Activated CD4-positive, alpha-beta T cell treated with anti-CD3 and anti-CD28 coated beads, Interleukin-10, Interleukin-2, amounts not matched to agents 100 ng/mL and 50 ng/mL, durations not matched to agents 16 hours and 8 hours (primary cell): ENCODE measurements around the gene CTLA4.
"Not testable (repeated sequence)": the region's sequence is repeated elsewhere in the genome, so short reads cannot be mapped to it uniquely, and the experiment has no call there.

ENCODE experiments used
- DNase-seq: peaks from one replicate; pipeline ENCODE4 v3.0.0-alpha.2; 2020

The CTLA4 gene

DNA sequence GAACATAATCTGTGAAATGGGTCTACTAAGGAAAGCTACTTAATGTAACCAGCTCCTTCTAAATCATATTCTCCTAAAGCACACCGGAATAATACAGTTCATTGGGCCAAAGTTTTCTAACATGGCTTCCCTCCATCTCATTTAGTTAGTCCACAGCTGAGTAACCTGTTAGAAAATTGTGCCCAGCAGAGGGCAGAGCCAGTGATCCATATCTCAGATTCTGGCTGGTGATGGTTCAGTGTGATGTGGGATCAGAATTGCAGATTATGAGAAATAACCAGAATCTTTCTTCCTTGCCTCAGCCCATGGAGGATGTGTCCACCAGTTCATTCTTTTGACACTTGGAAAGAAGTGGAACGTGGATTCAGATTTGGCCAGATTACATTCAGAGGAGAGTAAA, 9.4 kb upstream of the CTLA4 start:
- DNase-seq: peak; percentile 79

DNA sequence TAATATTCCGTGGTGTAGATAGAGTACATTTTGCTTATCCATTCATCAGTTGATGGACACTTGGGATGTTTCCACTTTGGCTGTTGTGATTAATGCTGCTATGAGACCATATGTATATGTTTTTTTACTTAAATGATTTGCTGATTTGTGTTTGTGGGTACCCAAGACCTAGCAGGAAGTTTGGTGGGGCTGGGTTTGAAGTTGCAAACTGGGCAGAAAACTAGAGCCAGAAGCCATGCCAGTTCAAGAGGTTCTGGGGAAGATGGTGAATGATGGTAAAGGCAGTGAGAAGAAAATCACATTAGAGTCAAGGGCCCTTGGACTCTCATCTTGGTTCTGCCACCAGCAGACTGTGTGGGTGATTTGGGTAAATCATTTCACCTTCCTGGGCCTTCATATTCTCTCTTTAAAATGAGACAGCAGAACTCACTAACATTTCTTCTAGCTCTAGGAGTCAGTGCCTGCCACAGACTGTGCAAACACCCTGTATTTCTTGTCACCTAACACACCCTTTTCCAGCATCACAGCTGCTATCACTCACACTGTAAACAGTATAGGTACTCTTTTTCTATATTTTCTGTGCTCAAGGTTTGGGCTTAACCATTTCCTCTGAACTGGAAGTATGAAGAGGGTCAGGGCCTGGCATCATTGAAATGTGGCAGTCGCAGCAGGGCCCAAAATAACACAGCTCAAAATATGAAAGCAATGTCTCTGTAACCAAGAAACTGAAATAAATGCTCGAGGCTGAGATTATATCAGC, 8.4 kb upstream of the CTLA4 start:
- DNase-seq: peak; percentile 28

DNA sequence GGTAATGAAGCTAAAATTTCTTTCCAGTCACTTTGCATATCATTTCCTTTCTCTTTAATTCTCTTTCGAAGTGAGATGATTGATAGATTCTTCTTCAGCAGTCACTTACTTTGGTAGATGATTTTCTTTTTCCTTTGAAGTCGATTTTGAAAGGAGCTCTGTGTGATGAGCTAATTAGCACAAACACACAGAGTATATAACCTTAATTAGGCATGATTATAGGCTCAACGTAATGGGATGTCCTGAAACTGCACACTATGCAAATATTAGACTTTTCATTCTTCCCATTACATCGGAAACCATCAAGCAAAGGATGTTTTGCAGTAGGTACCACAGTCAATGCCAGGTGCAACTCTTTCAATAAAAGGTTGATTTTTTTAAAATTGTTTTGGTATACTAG, 6.4 kb upstream of the CTLA4 start:
- no peak for DNase-seq

DNA sequence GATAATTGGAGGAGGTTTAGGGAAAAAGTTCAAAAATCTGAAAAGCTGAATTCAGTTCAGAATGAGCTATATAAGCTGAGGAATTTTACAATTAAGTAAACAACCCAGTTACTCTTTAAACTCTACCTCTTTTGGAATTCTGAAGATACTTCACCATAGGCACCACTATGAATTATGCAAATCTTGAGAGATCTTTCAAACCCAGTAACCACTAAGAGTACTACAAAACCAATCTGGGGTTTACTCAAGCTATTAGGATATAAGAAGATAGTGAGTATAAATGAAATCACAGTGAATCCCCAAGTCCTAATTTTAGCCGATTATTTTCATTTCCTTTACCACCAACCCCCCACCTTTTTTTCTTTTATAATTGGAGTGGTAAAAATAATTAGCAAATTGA, 6.0 kb upstream of the CTLA4 start:
- DNase-seq: no peak

DNA sequence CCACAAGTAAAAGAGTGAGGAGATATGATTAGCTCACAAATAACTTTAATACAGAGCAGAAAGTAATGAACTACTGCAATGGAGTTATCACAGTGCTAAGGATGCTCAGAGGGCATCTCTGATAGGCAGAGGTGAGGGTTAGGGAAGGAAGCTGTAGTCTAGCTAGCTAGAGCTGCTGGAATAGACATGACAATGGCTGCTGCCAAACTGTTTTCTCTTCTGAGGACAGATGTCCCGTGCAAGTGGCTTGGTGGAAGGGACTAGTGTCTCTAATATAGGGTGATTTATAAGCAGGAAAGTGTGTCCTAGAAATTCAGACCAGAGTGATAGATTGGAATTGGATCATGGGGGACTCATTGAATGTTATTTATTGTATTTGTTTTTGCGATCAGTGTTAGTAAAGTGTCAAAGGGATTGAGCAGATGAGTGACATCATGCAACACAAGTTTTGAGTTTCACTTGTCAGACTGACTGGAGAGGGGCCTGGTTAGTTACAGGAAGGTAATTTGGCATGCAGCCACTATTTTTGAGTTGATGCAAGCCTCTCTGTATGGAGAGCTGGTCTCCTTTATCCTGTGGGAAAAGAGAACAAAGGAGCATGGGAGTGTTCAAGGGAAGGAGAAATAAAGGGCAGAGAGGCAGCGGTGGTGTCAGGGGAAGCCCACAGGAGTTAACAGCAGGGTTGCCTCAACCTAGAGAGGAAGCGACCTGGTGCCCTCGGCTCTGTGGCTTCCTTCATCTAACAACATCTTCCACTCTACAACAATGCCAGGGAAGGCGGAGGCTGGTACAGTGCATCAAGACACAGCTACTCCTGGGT, 1.9 kb downstream of the CTLA4 start:
- peak; percentile 78 for DNase-seq

DNA sequence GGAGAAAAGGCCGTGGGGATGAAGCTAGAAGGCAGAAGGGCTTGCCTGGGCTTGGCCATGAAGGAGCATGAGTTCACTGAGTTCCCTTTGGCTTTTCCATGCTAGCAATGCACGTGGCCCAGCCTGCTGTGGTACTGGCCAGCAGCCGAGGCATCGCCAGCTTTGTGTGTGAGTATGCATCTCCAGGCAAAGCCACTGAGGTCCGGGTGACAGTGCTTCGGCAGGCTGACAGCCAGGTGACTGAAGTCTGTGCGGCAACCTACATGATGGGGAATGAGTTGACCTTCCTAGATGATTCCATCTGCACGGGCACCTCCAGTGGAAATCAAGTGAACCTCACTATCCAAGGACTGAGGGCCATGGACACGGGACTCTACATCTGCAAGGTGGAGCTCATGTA, 2.9 kb downstream of the CTLA4 start:
- peak; percentile 61 for DNase-seq

DNA sequence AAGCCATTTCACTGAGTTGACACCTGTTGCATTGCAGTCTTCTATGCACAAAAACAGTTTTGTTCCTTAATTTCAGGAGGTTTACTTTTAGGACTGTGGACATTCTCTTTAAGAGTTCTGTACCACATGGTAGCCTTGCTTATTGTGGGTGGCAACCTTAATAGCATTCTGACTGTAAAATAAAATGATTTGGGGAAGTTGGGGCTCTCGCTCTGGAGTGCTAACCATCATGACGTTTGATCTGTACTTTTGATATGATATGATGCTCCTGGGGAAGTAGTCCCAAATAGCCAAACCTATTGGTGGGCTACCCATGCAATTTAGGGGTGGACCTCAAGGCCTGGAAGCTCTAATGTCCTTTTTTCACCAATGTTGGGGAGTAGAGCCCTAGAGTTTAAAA, 3.4 kb downstream of the CTLA4 start:
- peak; percentile 73 for DNase-seq

DNA sequence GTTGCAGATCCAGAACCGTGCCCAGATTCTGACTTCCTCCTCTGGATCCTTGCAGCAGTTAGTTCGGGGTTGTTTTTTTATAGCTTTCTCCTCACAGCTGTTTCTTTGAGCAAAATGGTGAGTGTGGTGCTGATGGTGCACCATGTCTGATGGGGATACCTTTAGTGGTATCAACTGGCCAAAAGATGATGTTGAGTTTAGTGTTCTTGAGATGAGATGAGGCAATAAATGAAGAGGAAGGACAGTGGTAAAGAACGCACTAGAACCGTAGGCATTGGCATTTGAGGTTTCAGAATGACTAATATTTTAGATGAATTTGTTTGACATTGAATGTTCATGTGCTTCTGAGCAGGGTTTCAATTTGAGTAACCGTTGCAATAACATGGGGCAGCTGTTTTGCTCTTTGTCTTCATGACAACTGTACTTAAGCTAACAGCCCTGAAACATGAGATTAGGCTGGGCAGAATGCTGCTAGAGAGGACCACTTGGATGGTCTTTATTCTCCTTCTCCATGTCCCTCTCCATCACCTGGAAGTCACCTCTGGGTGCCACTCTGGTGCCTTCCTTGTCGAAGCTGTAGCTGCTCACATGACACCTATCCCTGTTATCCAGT, 3.9 kb downstream of the CTLA4 start:
- DNase-seq: peak; percentile 95

DNA sequence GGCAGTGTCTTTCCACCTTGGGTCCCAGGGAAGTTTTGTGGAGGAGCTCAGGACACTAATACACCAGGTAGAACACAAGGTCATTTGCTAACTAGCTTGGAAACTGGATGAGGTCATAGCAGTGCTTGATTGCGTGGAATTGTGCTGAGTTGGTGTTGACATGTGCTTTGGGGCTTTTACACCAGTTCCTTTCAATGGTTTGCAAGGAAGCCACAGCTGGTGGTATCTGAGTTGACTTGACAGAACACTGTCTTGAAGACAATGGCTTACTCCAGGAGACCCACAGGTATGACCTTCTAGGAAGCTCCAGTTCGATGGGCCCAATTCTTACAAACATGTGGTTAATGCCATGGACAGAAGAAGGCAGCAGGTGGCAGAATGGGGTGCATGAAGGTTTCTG, 5.9 kb downstream of the CTLA4 start:
- DNase-seq: peak; percentile 74

DNA sequence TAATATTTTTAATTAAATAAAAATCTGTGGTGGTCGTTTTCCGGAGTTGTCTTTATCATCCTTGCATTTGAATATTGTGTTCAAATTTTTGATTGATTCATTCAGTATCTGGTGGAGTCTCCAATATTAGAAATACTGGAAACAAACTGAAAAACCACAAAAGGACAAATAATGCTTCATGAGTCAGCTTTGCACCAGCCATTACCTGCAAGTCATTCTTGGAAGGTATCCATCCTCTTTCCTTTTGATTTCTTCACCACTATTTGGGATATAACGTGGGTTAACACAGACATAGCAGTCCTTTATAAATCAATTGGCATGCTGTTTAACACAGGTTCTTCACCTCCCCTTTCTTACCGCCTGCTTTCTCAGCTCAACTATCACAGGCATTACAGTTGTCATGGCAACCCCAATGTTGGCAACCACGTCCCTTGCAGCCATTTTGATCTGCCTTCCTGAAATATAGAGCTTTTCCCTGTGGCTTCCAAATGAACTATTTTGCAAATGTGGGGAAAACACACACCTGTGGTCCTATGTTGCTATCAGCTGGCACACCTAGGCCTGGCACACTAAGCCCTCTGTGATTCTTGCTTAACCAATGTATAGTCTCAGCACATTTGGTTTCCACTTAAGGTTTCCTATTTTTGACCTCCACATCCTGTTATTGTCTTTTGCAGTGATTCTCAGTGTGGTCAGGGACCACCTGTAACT, 6.5 kb downstream of the CTLA4 start:
- no peak for DNase-seq

DNA sequence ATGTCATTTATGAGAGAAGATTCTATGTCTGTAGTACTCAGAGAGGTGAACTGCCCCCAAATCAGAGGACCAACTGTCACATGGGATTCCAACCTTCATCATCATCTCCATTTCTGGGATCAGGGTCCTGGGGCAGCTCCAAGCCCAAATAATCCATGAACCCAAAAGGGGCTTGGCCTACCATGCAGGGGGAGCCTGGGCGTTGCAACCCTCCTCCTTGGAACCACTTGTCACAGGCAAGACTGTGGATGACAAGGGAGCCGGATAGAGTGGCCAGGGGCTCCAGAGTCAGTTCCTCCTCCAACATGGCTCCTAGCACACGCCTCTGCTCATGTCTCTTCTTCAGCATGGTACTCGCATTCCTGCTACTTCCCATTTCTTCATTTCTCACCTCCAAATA, 7.9 kb downstream of the CTLA4 start:
- no peak for DNase-seq

DNA sequence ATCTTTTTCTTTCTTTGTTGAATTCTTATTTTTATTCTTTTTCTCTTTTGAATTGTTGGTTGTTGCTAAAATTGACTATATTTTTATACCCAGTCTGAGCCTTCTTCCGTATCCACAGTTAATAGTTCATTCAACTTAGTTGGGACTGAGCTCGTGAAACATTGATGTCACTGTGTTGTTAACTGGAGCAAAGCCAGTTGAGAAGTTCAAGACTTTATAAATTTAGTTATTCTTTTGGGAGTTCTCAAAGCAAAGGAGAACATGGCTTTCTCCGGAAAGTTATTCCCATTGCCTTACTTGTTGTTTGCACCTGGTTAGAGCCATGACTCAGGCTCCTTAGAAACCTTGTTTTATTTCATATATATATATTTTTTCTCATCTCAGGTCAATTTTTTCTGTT, 8.8 kb downstream of the CTLA4 start:
- no peak for DNase-seq

DNA sequence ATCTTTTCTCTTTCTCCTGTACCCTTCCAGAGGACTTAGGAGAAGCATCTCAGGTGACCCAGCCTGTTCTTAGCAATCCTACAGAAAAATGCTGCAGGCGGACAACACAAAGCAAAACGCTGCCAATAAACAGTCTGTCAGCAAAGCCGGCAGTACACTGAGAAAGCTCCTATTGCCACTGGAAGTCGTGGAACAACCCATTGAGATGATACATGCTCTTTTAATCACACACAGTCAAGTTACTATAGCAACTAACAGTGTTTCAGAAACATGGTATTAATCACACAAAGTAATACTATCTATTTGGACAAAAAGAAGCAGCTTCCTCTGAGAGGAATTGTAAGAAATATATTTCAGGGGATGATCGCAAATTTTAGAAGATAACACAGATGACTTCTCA, 10.5 kb downstream of the CTLA4 start:
- no peak for DNase-seq

DNA sequence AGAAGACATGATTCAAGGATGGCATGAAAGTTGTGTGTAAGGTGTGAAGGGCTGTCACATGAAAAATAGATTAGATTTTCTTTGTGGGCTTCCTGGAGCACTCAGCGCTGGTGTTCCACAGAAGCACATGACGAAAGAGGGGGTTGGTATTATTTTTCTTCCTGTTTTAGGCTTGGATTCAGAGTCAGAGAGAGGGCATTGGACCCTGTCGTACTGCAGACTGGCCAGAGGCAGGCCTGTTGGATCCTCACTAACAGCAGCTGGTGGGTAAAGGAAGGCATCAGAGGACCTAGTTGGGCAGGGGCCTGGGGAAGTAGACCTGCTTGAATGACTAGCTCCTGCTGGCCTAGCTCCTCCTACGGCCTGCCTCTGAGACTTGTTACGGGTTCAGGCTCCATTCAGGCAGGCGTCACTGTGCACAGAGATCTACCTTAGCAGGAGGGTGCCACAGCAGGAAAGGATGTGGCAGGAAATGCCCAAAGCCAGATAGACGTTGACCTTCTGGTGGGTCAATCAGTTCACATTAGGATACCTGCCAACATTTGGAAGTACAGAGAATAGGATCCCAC, 13.1 kb downstream of the CTLA4 start:
- DNase-seq: no peak

DNA sequence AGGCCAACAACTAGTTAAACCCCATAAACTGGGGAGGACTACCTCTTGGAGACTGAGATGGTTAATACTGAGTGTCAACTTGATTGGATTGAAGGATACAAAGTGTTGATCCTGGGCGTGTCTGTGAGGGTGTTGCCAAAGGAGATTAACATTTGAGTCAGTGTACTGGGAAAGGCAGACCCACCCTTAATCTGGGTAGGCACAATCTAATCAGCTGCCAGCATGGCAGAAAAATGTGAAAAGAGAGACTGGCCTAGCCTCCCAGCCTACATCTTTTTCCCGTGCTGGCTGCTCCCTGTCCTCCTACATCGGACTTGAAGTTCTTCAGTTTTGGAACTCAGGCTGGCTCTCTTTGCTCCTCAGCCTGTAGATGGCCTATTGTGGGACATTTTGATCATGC, 13.6 kb downstream of the CTLA4 start:
- not testable (repeated sequence) for DNase-seq

DNA sequence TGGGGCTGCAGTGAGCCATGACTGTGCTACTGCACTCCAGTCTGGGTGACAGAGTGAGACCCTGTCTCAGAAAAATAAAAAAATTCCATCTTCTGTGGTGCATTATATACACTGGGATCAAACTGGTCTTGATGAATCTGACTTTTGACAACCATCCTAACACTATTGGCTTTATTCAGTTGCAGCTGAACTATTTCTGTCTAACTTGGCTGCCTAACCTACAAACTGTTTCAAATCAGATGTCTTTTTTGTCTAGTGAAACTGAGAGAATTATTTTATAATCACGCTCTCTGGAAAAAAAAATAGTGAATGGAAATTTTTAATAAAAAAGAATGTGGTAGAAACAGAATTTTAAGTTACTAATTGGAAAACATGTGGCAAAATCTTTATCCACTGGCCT, 15.0 kb downstream of the CTLA4 start:
- DNase-seq: no peak

DNA sequence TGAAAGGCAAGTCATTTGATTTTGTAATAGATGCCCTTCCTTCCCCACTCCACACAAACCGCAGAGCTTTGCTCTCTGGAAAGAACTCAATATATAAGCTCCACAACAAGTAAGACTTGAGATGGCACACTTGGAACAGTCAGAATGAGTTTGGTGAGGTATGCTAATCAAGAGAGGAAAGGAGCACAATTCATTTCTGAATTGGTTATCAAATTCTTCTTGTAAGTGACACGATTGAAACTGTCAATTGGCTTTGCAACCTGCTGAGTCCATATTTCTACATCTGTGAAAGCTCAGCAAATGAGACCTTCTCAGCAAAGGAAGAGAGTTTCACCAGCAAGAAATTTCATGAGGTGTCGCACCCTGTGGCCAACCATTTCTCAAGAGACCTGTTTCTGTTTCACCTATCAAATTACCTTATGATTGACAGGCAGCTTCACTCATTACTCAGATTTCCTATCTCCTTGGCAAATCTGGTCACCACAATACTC, 19.1 kb downstream of the CTLA4 start:
- DNase-seq: peak; percentile 96

DNA sequence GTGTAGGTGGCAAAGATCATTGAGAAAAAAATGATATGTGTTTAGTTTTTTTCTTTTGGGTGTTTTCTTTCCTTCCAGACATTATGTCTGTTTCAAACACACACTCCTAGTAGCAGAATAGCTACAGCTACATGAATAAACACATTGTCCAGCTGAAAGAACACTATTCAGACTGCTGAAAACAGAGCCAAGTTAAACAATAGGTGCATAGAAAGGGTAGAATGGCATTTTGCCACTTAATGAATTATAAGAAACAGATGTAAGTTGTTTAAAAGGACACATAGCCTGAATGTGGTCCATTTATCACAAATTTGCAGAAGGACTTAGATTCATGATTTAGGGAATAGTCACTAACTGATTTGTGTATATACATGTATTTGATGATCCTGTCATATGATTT, 20.1 kb downstream of the CTLA4 start:
- DNase-seq: no peak

DNA sequence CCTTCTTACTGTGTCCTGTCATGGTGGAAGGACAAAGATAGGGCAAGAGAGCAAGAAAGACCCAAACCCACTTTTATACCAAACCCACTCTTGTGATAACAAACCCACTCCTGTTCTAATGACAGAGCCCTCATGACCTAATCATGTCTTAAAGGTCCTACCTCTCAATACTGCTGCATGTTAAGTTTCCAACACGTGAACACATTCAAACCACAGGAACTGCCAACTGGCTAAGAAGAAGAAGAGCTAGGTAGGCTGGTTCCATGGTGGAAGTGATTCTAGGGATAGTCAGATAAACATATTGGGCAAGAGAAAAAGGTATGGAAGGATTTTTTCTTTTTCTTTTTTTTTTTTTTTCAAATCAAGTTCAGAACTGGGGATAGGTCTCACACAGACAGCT, 22.0 kb downstream of the CTLA4 start:
- DNase-seq: peak; percentile 67

DNA sequence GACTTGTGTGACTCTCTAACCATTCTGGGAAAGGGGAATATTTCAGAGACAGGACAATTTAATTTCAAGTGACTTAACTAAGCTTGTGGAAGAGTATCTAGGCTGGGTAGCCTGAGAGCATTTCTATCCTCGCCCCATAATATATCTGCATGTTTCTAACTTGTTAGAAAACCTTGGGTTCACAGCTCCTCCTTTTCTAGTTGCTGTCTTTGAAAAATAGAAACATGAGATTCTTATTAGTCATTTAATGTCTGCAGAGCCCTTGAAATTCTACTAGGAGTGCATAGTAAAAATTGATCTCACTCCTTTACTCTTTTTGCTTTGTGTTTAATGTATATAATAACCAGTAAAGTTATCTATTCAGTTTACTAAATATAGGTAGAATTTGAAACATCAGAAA, 22.4 kb downstream of the CTLA4 start:
- DNase-seq: peak; percentile 59

DNA sequence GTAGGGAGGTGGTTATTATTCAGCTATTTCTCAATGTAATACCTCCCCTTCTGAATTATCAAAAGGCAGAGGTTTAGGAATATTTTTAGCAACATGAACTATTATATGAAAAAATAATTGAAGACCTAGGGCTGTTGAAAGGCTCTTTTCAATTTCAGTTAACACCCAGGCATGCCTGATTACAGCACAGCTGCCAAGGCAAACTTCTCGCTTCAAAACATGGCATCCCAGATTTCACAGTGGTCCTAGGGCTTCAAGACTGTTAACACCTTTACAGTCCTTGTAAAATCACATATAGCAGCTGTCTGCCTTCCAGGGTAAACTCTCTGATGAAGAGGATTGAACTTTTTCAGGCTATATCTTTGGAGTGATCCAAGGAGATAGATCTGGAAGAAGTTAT, 23.2 kb downstream of the CTLA4 start:
- no peak for DNase-seq

DNA sequence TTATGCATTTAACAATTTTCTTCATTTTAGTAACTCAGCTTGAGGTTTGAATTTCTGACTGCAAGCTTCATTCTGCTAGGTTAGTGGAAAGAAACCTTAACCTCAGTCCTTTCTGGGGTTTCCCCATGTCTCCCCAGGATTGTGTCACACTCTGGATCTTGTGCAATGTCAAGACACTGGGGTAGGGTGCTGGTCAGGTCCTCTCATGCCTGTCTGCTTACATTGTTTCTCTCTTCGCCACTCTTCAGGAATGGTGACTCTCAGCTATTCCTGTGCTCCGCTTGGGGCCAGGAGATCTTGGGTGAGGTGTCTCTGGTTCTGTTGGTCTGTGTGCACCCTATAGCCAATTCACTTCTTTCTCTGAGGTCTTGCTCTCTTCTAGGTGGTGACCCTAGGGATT, 23.9 kb downstream of the CTLA4 start:
- peak; percentile 96 for DNase-seq

DNA sequence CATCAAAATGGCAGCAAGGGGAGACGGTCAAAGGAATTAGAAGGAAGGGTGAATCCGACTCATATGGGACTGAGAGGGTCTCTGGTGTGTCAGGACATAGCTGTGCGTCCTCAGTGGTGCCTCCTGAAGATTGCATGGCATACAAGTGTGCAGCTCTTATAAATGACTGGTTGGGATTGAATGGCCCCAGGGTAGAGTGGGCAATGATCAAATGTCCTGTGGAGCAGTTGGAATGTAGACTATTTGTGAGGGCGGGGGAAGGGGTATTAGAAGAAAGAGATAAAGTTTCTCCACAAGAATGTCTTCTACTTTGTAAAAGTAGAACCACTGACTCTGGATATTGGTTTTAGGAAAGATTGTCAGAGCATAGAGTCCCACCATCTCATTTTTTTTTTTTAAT, 24.6 kb downstream of the CTLA4 start:
- DNase-seq: no peak
